SK-N-SH treated with all-trans-retinoic acid at 6 μM for 48 hours (cell line): Measurements from ENCODE around the gene AGTRAP.

ENCODE experiments used
- ATAC-seq: fragments of 200-7000 bp; cut with Tn5 transposase; 3 replicates; pipeline ENCODE4 v1.9.1; 2020; ENCODE audit warnings: mild to moderate bottlenecking, moderate library complexity
- ARNTL ChIP-seq: fragments of 450-650 bp; formaldehyde crosslinking; IDR thresholded peaks from 2 replicates; pipeline ENCODE4 v1.5.0; 2020; ENCODE audit warnings: low read depth, mild to moderate bottlenecking, moderate library complexity, borderline replicate concordance
- BACH2 ChIP-seq: fragments of 250-450 bp; sonication (Bioruptor Pico); IDR thresholded peaks from 2 replicates; pipeline ENCODE4 v1.9.0; 2021; ENCODE audit warnings: mild to moderate bottlenecking, borderline replicate concordance
- CREB5 ChIP-seq: fragments of 250-450 bp; sonication (Bioruptor Pico); IDR thresholded peaks from 2 replicates; pipeline ENCODE4 v1.5.1; 2020; ENCODE audit warnings: low read depth, mild to moderate bottlenecking, moderate library complexity
- CSDC2 ChIP-seq: fragments of 250-450 bp; sonication (Bioruptor Pico); IDR thresholded peaks from 2 replicates; pipeline ENCODE4 v1.5.0; 2020; ENCODE audit warnings: mild to moderate bottlenecking, moderate library complexity
- CSRNP3 ChIP-seq: fragments of 250-450 bp; sonication (Bioruptor Pico); IDR thresholded peaks from 2 replicates; pipeline ENCODE4 v1.5.1; 2021; ENCODE audit warnings: mild to moderate bottlenecking, moderate library complexity
- ESRRG ChIP-seq: fragments of 250-450 bp; sonication (Bioruptor Pico); IDR thresholded peaks from 2 replicates; pipeline ENCODE4 v1.6.1; 2021; ENCODE audit warnings: mild to moderate bottlenecking
- GLIS3 ChIP-seq: fragments of 250-450 bp; sonication (Bioruptor Pico); IDR thresholded peaks from 2 replicates; pipeline ENCODE4 v1.5.0; 2020; ENCODE audit warnings: mild to moderate bottlenecking, moderate library complexity
- ISL1 ChIP-seq: fragments of 250-450 bp; sonication (Bioruptor Pico); IDR thresholded peaks from 2 replicates; pipeline ENCODE4 v2.1.2; 2022; ENCODE audit warnings: mild to moderate bottlenecking, moderate library complexity
- OSR1 ChIP-seq: fragments of 250-450 bp; sonication (Bioruptor Pico); IDR thresholded peaks from 2 replicates; pipeline ENCODE4 v1.8.0; 2022; ENCODE audit warnings: moderate library complexity, mild to moderate bottlenecking, inconsistent platforms
- POU6F1 ChIP-seq: fragments of 250-450 bp; sonication (Bioruptor Pico); IDR thresholded peaks from 2 replicates; pipeline ENCODE4 v1.8.0; 2021; ENCODE audit warnings: low read depth, mild to moderate bottlenecking, moderate library complexity, borderline replicate concordance
- RARB ChIP-seq: fragments of 250-450 bp; sonication (Bioruptor Pico); IDR thresholded peaks from 2 replicates; pipeline ENCODE4 v1.8.0; 2021; ENCODE audit warnings: mild to moderate bottlenecking, moderate library complexity
- SNAI2 ChIP-seq: fragments of 250-450 bp; sonication (Bioruptor Pico); IDR thresholded peaks from 2 replicates; pipeline ENCODE4 v1.5.0; 2020; ENCODE audit warnings: mild to moderate bottlenecking, moderate library complexity
- TCF4 ChIP-seq: fragments of 250-450 bp; sonication (Bioruptor Pico); IDR thresholded peaks from 2 replicates; pipeline ENCODE4 v1.8.0; 2021; ENCODE audit warnings: mild to moderate bottlenecking, moderate library complexity, borderline replicate concordance
- TOX ChIP-seq: fragments of 250-450 bp; sonication (Bioruptor Pico); IDR thresholded peaks from 2 replicates; pipeline ENCODE4 v1.8.0; 2021; ENCODE audit warnings: mild to moderate bottlenecking, moderate library complexity, borderline replicate concordance
- TSHZ2 ChIP-seq: fragments of 250-450 bp; sonication (Bioruptor Pico); IDR thresholded peaks from 2 replicates; pipeline ENCODE4 v1.5.0; 2020; ENCODE audit warnings: mild to moderate bottlenecking, moderate library complexity
- ZC3H10 ChIP-seq: fragments of 250-450 bp; sonication (Bioruptor Pico); IDR thresholded peaks from 2 replicates; pipeline ENCODE4 v1.5.1; 2021; ENCODE audit warnings: mild to moderate bottlenecking, moderate library complexity
- ZFP3 ChIP-seq: fragments of 250-450 bp; sonication (Bioruptor Pico); IDR thresholded peaks from 2 replicates; pipeline ENCODE4 v1.5.0; 2020; ENCODE audit warnings: mild to moderate bottlenecking, moderate library complexity
- ZFP30 ChIP-seq: fragments of 450-650 bp; formaldehyde crosslinking; IDR thresholded peaks from 2 replicates; pipeline ENCODE4 v1.5.0; 2022; ENCODE audit warnings: mild to moderate bottlenecking, moderate library complexity
- ZNF565 ChIP-seq: fragments of 450-650 bp; formaldehyde crosslinking; conservative IDR thresholded peaks from 2 replicates; pipeline ENCODE4 v1.5.0; 2020; ENCODE audit warnings: low read depth, mild to moderate bottlenecking, moderate library complexity
- ZNF8 ChIP-seq: fragments of 450-650 bp; formaldehyde crosslinking; IDR thresholded peaks from 2 replicates; pipeline ENCODE4 v1.5.0; 2020; ENCODE audit warnings: mild to moderate bottlenecking, moderate library complexity
- TF ChIP-seq, protein P1 (sequence below): fragments of 250-450 bp; sonication (Bioruptor Pico); IDR thresholded peaks from 2 replicates; pipeline ENCODE4 v1.8.0; 2020; ENCODE audit warnings: mild to moderate bottlenecking, moderate library complexity, borderline replicate concordance

AGTRAP gene

DNA sequence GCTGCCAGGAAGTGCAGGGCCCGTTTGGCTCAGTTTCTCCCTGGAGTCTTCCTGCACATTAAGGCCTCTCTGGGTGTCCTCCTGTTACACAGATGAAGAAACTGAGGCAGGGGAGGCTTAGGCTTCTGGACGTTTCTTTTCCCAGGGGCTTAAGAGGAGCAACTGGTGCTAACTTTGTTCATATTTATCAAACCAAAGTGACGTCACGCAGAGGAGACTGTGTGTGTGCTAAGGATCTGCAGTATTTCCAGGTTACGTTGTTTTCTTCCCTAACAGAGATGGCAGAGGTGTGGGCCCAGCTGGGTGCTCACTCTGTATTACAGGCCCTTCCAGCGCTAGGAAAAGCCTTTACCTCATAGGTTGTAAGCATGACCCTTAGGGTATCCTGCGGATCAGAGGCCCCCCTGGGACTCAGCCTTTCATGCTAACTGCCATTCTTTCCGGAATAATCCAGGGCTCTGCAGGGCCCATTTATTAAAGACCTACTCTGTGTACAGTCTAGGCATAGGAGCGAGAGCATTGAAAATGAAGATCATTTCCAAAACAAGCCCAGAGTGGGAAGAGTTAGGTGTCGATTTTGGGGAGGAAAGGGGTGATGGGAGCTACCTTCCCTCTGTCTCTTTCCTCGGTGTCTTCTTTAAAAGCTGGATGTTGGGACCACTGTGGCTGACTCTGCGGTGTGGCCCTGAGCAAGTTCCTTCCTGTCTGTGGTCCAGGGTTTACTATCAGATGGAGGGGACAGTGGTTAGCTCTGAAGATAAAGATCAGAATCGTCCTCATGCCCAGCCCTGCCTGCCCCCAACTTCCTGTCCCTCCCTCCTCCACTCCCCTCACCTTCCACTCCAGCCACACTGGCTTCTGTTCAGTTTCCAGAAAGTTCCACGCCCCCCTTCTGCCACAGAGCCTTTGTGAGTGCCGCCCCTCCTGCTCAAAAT is 4.6 kb downstream of the AGTRAP start:
- ATAC-seq, result no peak
- TF ChIP-seq CSRNP3 (CRISPR knock-in tag) (no peak), ARNTL (CRISPR knock-in tag) (no peak), ZNF565 (CRISPR knock-in tag) (no peak), OSR1 (no peak), ZFP3 (CRISPR knock-in tag) (no peak), CSDC2 (no peak), RARB (CRISPR knock-in tag) (no peak), ESRRG (CRISPR knock-in tag) (no peak), TOX (CRISPR knock-in tag) (no peak), ZC3H10 (no peak)

GRCh38 chr1:11741482-11741881 is 5.5 kb downstream of the AGTRAP start:
- TF ChIP-seq RARB (CRISPR knock-in tag), result no peak
- no peak for TF ChIP-seq SNAI2 (CRISPR knock-in tag)
- no peak for TF ChIP-seq CSRNP3 (CRISPR knock-in tag)
- no peak for TF ChIP-seq GLIS3 (CRISPR knock-in tag)
- TF ChIP-seq ZNF565 (CRISPR knock-in tag), result no peak
- no peak for TF ChIP-seq CREB5 (CRISPR knock-in tag)
- TF ChIP-seq CSDC2, result no peak
- TF ChIP-seq, protein P1, sequence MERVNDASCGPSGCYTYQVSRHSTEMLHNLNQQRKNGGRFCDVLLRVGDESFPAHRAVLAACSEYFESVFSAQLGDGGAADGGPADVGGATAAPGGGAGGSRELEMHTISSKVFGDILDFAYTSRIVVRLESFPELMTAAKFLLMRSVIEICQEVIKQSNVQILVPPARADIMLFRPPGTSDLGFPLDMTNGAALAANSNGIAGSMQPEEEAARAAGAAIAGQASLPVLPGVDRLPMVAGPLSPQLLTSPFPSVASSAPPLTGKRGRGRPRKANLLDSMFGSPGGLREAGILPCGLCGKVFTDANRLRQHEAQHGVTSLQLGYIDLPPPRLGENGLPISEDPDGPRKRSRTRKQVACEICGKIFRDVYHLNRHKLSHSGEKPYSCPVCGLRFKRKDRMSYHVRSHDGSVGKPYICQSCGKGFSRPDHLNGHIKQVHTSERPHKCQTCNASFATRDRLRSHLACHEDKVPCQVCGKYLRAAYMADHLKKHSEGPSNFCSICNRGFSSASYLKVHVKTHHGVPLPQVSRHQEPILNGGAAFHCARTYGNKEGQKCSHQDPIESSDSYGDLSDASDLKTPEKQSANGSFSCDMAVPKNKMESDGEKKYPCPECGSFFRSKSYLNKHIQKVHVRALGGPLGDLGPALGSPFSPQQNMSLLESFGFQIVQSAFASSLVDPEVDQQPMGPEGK (CRISPR knock-in tag), result no peak
- TF ChIP-seq ISL1 (CRISPR knock-in tag), result no peak
- TF ChIP-seq ARNTL (CRISPR knock-in tag), result no peak
- no peak for TF ChIP-seq ZFP30 (CRISPR knock-in tag)
- no peak for TF ChIP-seq BACH2 (CRISPR knock-in tag)
- TF ChIP-seq ESRRG (CRISPR knock-in tag), result no peak
- TF ChIP-seq ZNF8, result no peak
- no peak for TF ChIP-seq ZC3H10
- TF ChIP-seq TOX (CRISPR knock-in tag), result no peak
- TF ChIP-seq TSHZ2 (CRISPR knock-in tag), result no peak
- TF ChIP-seq POU6F1, result no peak
- TF ChIP-seq TCF4 (CRISPR knock-in tag), result no peak
- ATAC-seq, result no peak
